ENCODE data around the gene CDK5RAP3.

The CDK5RAP3 gene

GRCh38 chr17:47945529-47946508 lies 25.1 kb upstream of the CDK5RAP3 start:
- H3K27ac ChIP-seq, result no peak overlapping the region
- H3K9ac ChIP-seq (ENCODE audit: insufficient read length), result no peak overlapping the region
- no peak overlapping the region for H3K4me3 ChIP-seq
- no peaks in the 10 kb centered on the region for H3K9me3 ChIP-seq (ENCODE audit: low read depth, low read length)
- no peak for DNase-seq (ENCODE audit: low read depth, low spot score)
- H3K36me3 ChIP-seq (ENCODE audit: insufficient read depth, low read length), result no peaks in the 10 kb centered on the region; the same call in 1 of the 2 replicates
- TF ChIP-seq POLR2AphosphoS5 (IDR thresholded peaks at IDR 0.05; ENCODE audit: borderline replicate concordance, low read depth, low read length) (no peak), EZH2 (IDR thresholded peaks at IDR 0.05) (no peak), FOXP2 (optimal IDR thresholded peaks at IDR 0.05; ENCODE audit: control extremely low read depth, extremely low read length, insufficient read depth) (no peak)

DNA sequence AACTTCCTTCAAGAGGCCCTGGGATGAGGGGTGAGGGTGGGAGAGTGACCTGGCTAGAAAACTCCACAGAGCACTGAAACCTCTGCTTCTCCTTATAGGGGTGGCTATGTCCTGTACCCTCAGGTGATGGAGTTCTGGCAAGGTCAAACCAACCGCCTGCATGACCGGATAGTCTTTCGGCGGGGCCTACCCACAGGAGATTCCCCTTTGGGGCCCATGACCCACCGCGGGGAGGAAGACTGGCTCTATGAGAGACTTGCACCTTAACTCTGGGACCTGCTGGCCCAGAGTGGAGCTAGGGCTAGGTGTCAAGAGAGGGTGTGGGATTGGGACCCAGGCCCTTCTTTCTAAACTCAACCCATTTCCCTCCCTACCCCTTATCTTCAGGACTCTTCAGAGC lies 24.4 kb upstream of the CDK5RAP3 start:
- Histone ChIP-seq H3K4me3 (no peak overlapping the region), H3K36me3 (ENCODE audit: insufficient read depth, low read length) (no peaks in the 10 kb centered on the region; the same call in 1 of the 2 replicates), H3K9ac (ENCODE audit: insufficient read length) (no peak overlapping the region), H3K9me3 (ENCODE audit: low read depth, low read length) (no peaks in the 10 kb centered on the region), H3K27ac (no peak overlapping the region)
- TF ChIP-seq FOXP2 (optimal IDR thresholded peaks at IDR 0.05; ENCODE audit: control extremely low read depth, extremely low read length, insufficient read depth), result no peak
- no peak for TF ChIP-seq EZH2 (IDR thresholded peaks at IDR 0.05)
- no peak for TF ChIP-seq POLR2AphosphoS5 (IDR thresholded peaks at IDR 0.05; ENCODE audit: borderline replicate concordance, low read depth, low read length)
- DNase-seq (ENCODE audit: low read depth, low spot score), result no peak

DNA sequence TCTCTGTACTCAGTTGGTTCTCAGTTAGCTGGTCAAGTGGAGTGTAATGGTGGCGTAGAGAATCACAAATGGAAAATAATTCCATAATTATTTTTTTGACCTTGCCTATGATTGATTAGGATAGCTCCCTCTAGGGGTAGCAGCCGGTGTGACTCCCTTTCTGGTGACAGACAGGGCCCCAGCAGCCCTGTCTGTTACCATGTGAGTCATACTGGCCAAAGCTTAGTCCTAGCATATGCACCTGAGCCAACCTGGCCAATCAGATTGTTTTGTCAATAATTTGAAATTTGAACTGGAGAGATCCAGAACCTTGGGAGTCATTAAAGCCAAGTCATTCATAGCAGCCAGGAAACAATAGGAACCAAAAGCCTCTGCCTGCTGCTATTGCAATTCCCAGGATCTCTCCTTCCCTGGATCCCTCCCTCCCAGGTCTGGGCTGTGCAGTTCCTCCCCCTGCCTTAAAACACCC lies 23.9 kb upstream of the CDK5RAP3 start:
- Histone ChIP-seq H3K9me3 (ENCODE audit: low read depth, low read length) (no peaks in the 10 kb centered on the region), H3K4me3 (no peak overlapping the region), H3K27ac (no peak overlapping the region), H3K36me3 (ENCODE audit: insufficient read depth, low read length) (no peaks in the 10 kb centered on the region; the same call in 1 of the 2 replicates), H3K9ac (ENCODE audit: insufficient read length) (no peak overlapping the region)
- TF ChIP-seq POLR2AphosphoS5 (IDR thresholded peaks at IDR 0.05; ENCODE audit: borderline replicate concordance, low read depth, low read length) (no peak), FOXP2 (optimal IDR thresholded peaks at IDR 0.05; ENCODE audit: control extremely low read depth, extremely low read length, insufficient read depth) (no peak), EZH2 (IDR thresholded peaks at IDR 0.05) (no peak)
- no peak for DNase-seq (ENCODE audit: low read depth, low spot score)

DNA sequence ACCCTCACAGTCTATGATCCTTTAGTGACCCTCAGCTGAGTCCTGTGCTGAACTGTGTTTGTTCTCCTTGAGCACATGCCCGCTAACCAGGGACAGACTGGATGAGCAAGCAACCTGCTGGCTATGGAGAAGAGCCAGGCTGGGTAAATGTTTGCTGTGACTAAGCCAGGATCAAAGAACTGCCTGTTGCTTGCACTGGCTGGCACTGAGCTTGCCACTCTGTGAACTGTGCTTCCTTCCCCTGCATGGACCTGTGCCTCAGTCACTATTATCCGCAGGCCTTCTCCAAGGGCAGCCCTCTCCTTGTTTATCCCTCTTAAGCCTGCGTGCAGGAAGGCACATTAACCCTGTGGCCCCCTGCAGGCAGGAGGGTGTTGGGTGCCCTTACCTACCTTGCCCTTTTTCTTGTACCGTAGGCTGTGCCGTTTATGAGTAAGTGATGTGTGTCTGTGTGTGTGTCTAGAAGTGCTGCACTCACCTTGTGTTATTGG lies 22.2 kb upstream of the CDK5RAP3 start:
- Histone ChIP-seq H3K9ac (ENCODE audit: insufficient read length) (no peak overlapping the region), H3K4me3 (no peak overlapping the region), H3K27ac (no peak overlapping the region), H3K36me3 (ENCODE audit: insufficient read depth, low read length) (no peaks in the 10 kb centered on the region; the same call in 1 of the 2 replicates), H3K9me3 (ENCODE audit: low read depth, low read length) (no peaks in the 10 kb centered on the region)
- TF ChIP-seq FOXP2 (optimal IDR thresholded peaks at IDR 0.05; ENCODE audit: control extremely low read depth, extremely low read length, insufficient read depth) (no peak), EZH2 (IDR thresholded peaks at IDR 0.05) (no peak), POLR2AphosphoS5 (IDR thresholded peaks at IDR 0.05; ENCODE audit: borderline replicate concordance, low read depth, low read length) (no peak)
- DNase-seq (ENCODE audit: low read depth, low spot score), result no peak

GRCh38 chr17:47949197-47949759 lies 21.6 kb upstream of the CDK5RAP3 start:
- no peak for DNase-seq (ENCODE audit: low read depth, low spot score)
- Histone ChIP-seq H3K27ac (no peak overlapping the region), H3K9ac (ENCODE audit: insufficient read length) (no peak overlapping the region), H3K9me3 (ENCODE audit: low read depth, low read length) (no peaks in the 10 kb centered on the region), H3K4me3 (no peak overlapping the region), H3K36me3 (ENCODE audit: insufficient read depth, low read length) (no peaks in the 10 kb centered on the region; the same call in 1 of the 2 replicates)
- TF ChIP-seq POLR2AphosphoS5 (IDR thresholded peaks at IDR 0.05; ENCODE audit: borderline replicate concordance, low read depth, low read length) (no peak), FOXP2 (optimal IDR thresholded peaks at IDR 0.05; ENCODE audit: control extremely low read depth, extremely low read length, insufficient read depth) (no peak), EZH2 (IDR thresholded peaks at IDR 0.05) (no peak)

- no peak for DNase-seq (ENCODE audit: low read depth, low spot score)
- H3K36me3 ChIP-seq (ENCODE audit: insufficient read depth, low read length), result no peaks in the 10 kb centered on the region; the same call in 1 of the 2 replicates
- no peak for TF ChIP-seq EZH2 (IDR thresholded peaks at IDR 0.05)
- TF ChIP-seq POLR2AphosphoS5 (IDR thresholded peaks at IDR 0.05; ENCODE audit: borderline replicate concordance, low read depth, low read length), result no peak
- no peak for TF ChIP-seq FOXP2 (optimal IDR thresholded peaks at IDR 0.05; ENCODE audit: control extremely low read depth, extremely low read length, insufficient read depth)
- no peak overlapping the region for H3K4me3 ChIP-seq
- no peak overlapping the region for H3K9ac ChIP-seq (ENCODE audit: insufficient read length)
- H3K27ac ChIP-seq, result no peak overlapping the region
- H3K9me3 ChIP-seq (ENCODE audit: low read depth, low read length), result no peaks in the 10 kb centered on the region
These were observed 21.0 kb upstream of the CDK5RAP3 start for GRCh38 chr17:47949946-47950345.

GRCh38 chr17:47950448-47950847 lies 20.5 kb upstream of the CDK5RAP3 start:
- Histone ChIP-seq H3K4me3 (no peak overlapping the region), H3K9me3 (ENCODE audit: low read depth, low read length) (no peaks in the 10 kb centered on the region), H3K9ac (ENCODE audit: insufficient read length) (no peak overlapping the region), H3K36me3 (ENCODE audit: insufficient read depth, low read length) (no peaks in the 10 kb centered on the region; the same call in 1 of the 2 replicates), H3K27ac (no peak overlapping the region)
- no peak for DNase-seq (ENCODE audit: low read depth, low spot score)
- TF ChIP-seq FOXP2 (optimal IDR thresholded peaks at IDR 0.05; ENCODE audit: control extremely low read depth, extremely low read length, insufficient read depth) (no peak), POLR2AphosphoS5 (IDR thresholded peaks at IDR 0.05; ENCODE audit: borderline replicate concordance, low read depth, low read length) (no peak), EZH2 (IDR thresholded peaks at IDR 0.05) (no peak)

Data from SK-N-MC (cell line).